HG03342 (cell line): ENCODE results near the gene CDC45.

ENCODE experiments used
- ATAC-seq: cut with Tn5 transposase; IDR thresholded peaks from one replicate; pipeline ENCODE4 v1.9.1; 2021; ENCODE audit warnings: mild to moderate bottlenecking, moderate library complexity; ENCODE audit not compliant: unreplicated experiment

The CDC45 gene

GRCh38 chr22:19510919-19511341 is 31.2 kb downstream of the CDC45 start:
- ATAC-seq, result no peak

GRCh38 chr22:19513823-19514222 is 34.1 kb downstream of the CDC45 start:
- ATAC-seq, result no peak

- ATAC-seq, result no peak
Observed at GRCh38 chr22:19514831-19515565, 35.3 kb downstream of the CDC45 start.

- no peak for ATAC-seq
Observed at GRCh38 chr22:19515654-19516377, 36.1 kb downstream of the CDC45 start.

GRCh38 chr22:19516378-19517170 is 36.9 kb downstream of the CDC45 start:
- no peak for ATAC-seq

- ATAC-seq, result no peak
Observed at GRCh38 chr22:19517171-19517500, 37.4 kb downstream of the CDC45 start.

GRCh38 chr22:19517919-19518611 is 38.3 kb downstream of the CDC45 start:
- no peak for ATAC-seq

- no peak for ATAC-seq
Observed at GRCh38 chr22:19518635-19519034, 38.9 kb downstream of the CDC45 start.

- ATAC-seq, result no peak
Observed at GRCh38 chr22:19519041-19519926, 39.6 kb downstream of the CDC45 start.

GRCh38 chr22:19520007-19520406 is 40.3 kb downstream of the CDC45 start:
- ATAC-seq, result no peak

- ATAC-seq, result no peak
Observed at GRCh38 chr22:19520566-19521305, 41.0 kb downstream of the CDC45 start.

- ATAC-seq, result no peak
Observed at GRCh38 chr22:19522190-19522880, 42.6 kb downstream of the CDC45 start.

GRCh38 chr22:19522881-19523239 is 43.1 kb downstream of the CDC45 start:
- no peak for ATAC-seq

GRCh38 chr22:19523240-19524169 is 43.8 kb downstream of the CDC45 start:
- no peak for ATAC-seq

GRCh38 chr22:19524170-19525115 is 44.7 kb downstream of the CDC45 start, which contains the start of gene CLDN5:
Gene CLDN5 (minus strand): TSS chr22:19524410. CDS start chr22:19524255, 155 bp downstream.
- ATAC-seq, result no peak

GRCh38 chr22:19525116-19525660 is 45.5 kb downstream of the CDC45 start:
- no peak for ATAC-seq
